Retinal pigment epithelial cell (primary cell): ENCODE measurements around the gene ATG4C.

ENCODE experiments used
- DNase-seq: peaks from one replicate; pipeline ENCODE4 v3.0.0-alpha.2; 2010; ENCODE audit warnings: low read depth
- H3K4me3 ChIP-seq: 2 replicates; pipeline ENCODE4 v1.5.1; 2011; ENCODE audit warnings: mild to moderate bottlenecking, low read length, control low read depth, moderate library complexity
- CTCF ChIP-seq: conservative IDR thresholded peaks from 2 replicates; pipeline ENCODE4 v1.5.1; 2011; ENCODE audit warnings: low read depth, low read length, control low read depth, inconsistent platforms

Gene ATG4C

DNA sequence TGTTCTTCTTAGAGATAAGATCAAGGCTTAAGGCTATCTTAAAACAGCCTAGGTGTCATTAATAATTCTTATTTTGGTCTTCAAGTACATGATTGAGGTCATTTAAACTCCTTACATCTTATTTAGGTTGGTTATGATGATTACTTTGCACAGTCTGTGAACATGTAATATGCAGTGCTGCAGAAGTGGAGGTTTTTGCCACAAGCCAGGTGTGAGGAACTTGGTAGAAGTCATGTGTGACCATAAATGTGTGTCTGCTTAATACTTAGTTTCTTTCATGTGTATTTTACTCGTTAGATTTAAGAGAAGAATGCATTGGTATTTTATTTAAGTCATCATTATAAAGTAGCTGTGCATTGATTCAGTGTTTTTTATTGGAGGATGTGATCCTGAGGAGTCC lies 10.1 kb downstream of the ATG4C start:
- no peak for DNase-seq
- TF ChIP-seq CTCF, result no peak
- H3K4me3 ChIP-seq, result no peak overlapping the region

- no peak for DNase-seq
- no peak overlapping the region for H3K4me3 ChIP-seq
- no peak for TF ChIP-seq CTCF
Measured at GRCh38 chr1:62796221-62796620, 12.3 kb downstream of the ATG4C start.

DNA sequence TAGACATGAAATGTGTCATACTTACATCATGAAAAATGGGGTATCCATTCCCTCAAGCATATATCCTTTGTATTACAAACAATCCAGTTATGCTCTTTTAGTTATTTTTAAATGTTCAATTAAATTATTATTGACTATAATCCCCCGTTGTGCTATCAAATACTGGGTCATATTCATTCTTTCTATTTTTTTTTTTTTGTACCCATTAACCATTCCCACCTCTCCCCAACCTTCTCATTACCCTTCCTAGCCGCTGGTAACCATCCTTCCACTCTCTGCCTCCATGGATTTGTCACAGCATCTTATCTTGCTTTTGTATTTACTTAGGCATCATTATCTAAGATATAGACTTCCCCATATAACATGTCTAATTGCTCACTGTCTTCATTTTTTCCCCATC lies 15.8 kb downstream of the ATG4C start:
- no peak for TF ChIP-seq CTCF
- DNase-seq, result no peak
- H3K4me3 ChIP-seq, result no peak overlapping the region

GRCh38 chr1:62800281-62800680 lies 16.3 kb downstream of the ATG4C start:
- H3K4me3 ChIP-seq, result no peak overlapping the region
- no peak for DNase-seq
- TF ChIP-seq CTCF, result no peak

- DNase-seq, result no peak
- H3K4me3 ChIP-seq, result no peak overlapping the region
- TF ChIP-seq CTCF, result no peak
Measured at GRCh38 chr1:62800825-62801306, 16.9 kb downstream of the ATG4C start.

DNA sequence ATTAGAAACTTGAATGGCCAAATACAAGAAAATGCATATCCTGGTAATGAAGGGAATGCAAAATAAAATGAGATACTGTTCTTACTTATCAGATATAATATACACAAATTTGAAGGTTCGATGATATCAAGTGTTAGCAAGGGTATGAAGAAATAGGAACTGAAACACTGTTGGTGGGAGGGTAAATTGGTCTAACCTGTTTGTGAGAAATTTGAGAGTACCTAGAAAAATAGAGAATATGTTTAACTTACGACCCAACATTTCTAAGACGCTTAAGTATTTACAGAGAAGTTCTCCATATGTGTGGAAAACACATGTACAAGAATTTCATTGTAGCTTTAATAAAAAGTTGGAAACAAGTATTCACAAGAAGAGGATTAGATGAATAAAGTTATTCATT lies 25.9 kb downstream of the ATG4C start:
- DNase-seq, result no peak
- H3K4me3 ChIP-seq, result no peak overlapping the region
- TF ChIP-seq CTCF, result no peak

GRCh38 chr1:62810420-62811274 lies 26.7 kb downstream of the ATG4C start:
- DNase-seq, result no peak
- no peak for TF ChIP-seq CTCF
- no peak overlapping the region for H3K4me3 ChIP-seq
